ENCODE measurements around the gene ASIP. TPM values are rescaled to one million over a fixed set of nuclear protein-coding genes. Genes with fewer than 3 reads are reported as not detected.
"Not testable (repeated sequence)": the region's sequence is repeated elsewhere in the genome, so short reads cannot be mapped to it uniquely, and the experiment has no call there.

The ASIP gene
- total RNA-seq, 1 experiment from 2014 or later = not detected

DNA sequence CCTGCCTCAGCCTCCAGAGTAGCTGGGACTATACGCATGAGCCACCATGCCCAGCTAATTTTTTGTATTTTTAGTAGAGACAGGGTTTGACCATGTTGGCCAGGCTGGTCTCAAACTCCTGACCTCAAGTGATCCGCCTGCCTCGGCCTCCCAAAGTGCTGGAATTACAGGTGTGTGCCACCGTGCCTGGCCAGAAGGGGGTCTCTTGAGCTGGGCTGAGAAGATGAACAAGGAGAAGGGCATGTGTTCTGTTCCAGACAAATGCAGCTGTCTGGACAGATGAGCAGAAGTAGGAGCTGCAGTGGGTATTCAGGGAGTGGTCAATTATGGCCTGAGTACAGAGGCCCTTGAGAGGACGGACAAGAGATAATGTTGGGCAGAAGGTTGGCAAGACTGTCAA is 46.3 kb downstream of the ASIP start:
- not testable (repeated sequence) for H3K79me1 ChIP-seq (ENCODE audit: insufficient read depth, low read depth, low read length, poor library complexity, severe bottlenecking); H3K27ac Mint-ChIP-seq; H4K91ac ChIP-seq (ENCODE audit: insufficient read length, low read depth, low read length); H3K4me3 Mint-ChIP-seq; H3K23me2 ChIP-seq (ENCODE audit: insufficient read length, low read depth, low read length, poor library complexity, severe bottlenecking); H3T11ph ChIP-seq (ENCODE audit: low read length); H3K56ac ChIP-seq (ENCODE audit: insufficient read length, low read depth, low read length); H4K5ac ChIP-seq (ENCODE audit: insufficient read length, low read depth, low read length); H3K4ac ChIP-seq (ENCODE audit: low read depth, low read length); H3K27ac ChIP-seq (ENCODE audit: insufficient read length, low read depth, low read length); H4K20me1 ChIP-seq (ENCODE audit: control insufficient read depth, insufficient read depth, insufficient read length); H3K9ac ChIP-seq (ENCODE audit: extremely low read depth, insufficient read length, low read length); H2BK15ac ChIP-seq (ENCODE audit: low read depth, low read length); H3K27me3 Mint-ChIP-seq (ENCODE audit: low read depth); H2AFZ ChIP-seq (ENCODE audit: low read length); H3K23ac ChIP-seq (ENCODE audit: insufficient read length, low read depth, low read length); H3K79me2 ChIP-seq (ENCODE audit: insufficient read depth, low read length); H2BK20ac ChIP-seq (ENCODE audit: low read depth, low read length, poor library complexity, severe bottlenecking); H3K9me3 ChIP-seq (ENCODE audit: control insufficient read depth, low read depth, low read length); H3K27me3 ChIP-seq (ENCODE audit: insufficient read depth, low read length); H3K14ac ChIP-seq (ENCODE audit: insufficient read depth, low read length); H2BK12ac ChIP-seq (ENCODE audit: insufficient read length, low read depth, low read length); H3K4me1 Mint-ChIP-seq; H3K4me2 ChIP-seq (ENCODE audit: insufficient read depth, insufficient read length, low read length); H2AK5ac ChIP-seq (ENCODE audit: insufficient read length, low read length); H3K18ac ChIP-seq (ENCODE audit: insufficient read length, low read depth, low read length); DNase-seq; H3K9me3 Mint-ChIP-seq; H3K4me1 ChIP-seq (ENCODE audit: insufficient read depth, low read length); H2BK5ac ChIP-seq (ENCODE audit: insufficient read length, low read length); H4K8ac ChIP-seq (replicated peaks; ENCODE audit: insufficient read length, low read depth, low read length); H2BK120ac ChIP-seq (ENCODE audit: low read depth, low read length, poor library complexity, severe bottlenecking)
- H3K36me3 Mint-ChIP-seq (ENCODE audit: insufficient read depth in 1 of 3, low read depth in 3 of 3) = peaks cover 73 to 98% (median 85%) of the 10 kb centered on the region in 3 experiments; a peak in 6 of 7 replicates
- TF ChIP-seq, protein P1, sequence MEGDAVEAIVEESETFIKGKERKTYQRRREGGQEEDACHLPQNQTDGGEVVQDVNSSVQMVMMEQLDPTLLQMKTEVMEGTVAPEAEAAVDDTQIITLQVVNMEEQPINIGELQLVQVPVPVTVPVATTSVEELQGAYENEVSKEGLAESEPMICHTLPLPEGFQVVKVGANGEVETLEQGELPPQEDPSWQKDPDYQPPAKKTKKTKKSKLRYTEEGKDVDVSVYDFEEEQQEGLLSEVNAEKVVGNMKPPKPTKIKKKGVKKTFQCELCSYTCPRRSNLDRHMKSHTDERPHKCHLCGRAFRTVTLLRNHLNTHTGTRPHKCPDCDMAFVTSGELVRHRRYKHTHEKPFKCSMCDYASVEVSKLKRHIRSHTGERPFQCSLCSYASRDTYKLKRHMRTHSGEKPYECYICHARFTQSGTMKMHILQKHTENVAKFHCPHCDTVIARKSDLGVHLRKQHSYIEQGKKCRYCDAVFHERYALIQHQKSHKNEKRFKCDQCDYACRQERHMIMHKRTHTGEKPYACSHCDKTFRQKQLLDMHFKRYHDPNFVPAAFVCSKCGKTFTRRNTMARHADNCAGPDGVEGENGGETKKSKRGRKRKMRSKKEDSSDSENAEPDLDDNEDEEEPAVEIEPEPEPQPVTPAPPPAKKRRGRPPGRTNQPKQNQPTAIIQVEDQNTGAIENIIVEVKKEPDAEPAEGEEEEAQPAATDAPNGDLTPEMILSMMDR (conservative IDR thresholded peaks at IDR 0.05) = 0 out of 3 replicates have a peak, but pooled peaks have one; percentile 25
- no CpG with 5 or more reads among the region's 5 CpGs for WGBS (ENCODE audit: extremely low coverage, insufficient read length, low lambda C conversion rate)

Measured in H9 (cell line).